Measurements from ENCODE around the gene RITA1.
A peak's percentile ranks its signal among the peaks of the same experiment; 100 is the strongest.
"Not testable (repeated sequence)": the region's sequence is repeated elsewhere in the genome, so short reads cannot be mapped to it uniquely, and the experiment has no call there.

RITA1 gene

GRCh38 chr12:113185180-113186032 lies at the start of gene RITA1, which contains the start of gene DDX54:
TSS of gene RITA1 (plus strand) at chr12:113185721. CDS start at chr12:113186747, 1,026 bp downstream.
TSS of gene DDX54 (minus strand) at chr12:113185478. CDS start at chr12:113185451, 27 bp downstream.
- DNase-seq (ENCODE audit: low spot score), result peak; percentile 83

- no peak for DNase-seq (ENCODE audit: low spot score)
Measured at GRCh38 chr12:113136128-113136989, 49.2 kb upstream of the RITA1 start.

- no peak for DNase-seq (ENCODE audit: low spot score)
Measured at GRCh38 chr12:113136990-113137511, 48.5 kb upstream of the RITA1 start.

- no peak for DNase-seq (ENCODE audit: low spot score)
Measured at GRCh38 chr12:113137861-113138783, 47.4 kb upstream of the RITA1 start.

- no peak for DNase-seq (ENCODE audit: low spot score)
Measured at GRCh38 chr12:113138826-113139225, 46.7 kb upstream of the RITA1 start.

GRCh38 chr12:113140706-113141105 lies 44.8 kb upstream of the RITA1 start:
- no peak for DNase-seq (ENCODE audit: low spot score)

GRCh38 chr12:113141716-113142115 lies 43.8 kb upstream of the RITA1 start:
- DNase-seq (ENCODE audit: low spot score), result not testable (repeated sequence)

- no peak for DNase-seq (ENCODE audit: low spot score)
Measured at GRCh38 chr12:113142173-113142885, 43.2 kb upstream of the RITA1 start.

- no peak for DNase-seq (ENCODE audit: low spot score)
Measured at GRCh38 chr12:113142886-113143332, 42.6 kb upstream of the RITA1 start.

- DNase-seq (ENCODE audit: low spot score), result no peak
Measured at GRCh38 chr12:113143959-113144358, 41.6 kb upstream of the RITA1 start.

- DNase-seq (ENCODE audit: low spot score), result no peak
Measured at GRCh38 chr12:113144806-113145205, 40.7 kb upstream of the RITA1 start.

GRCh38 chr12:113145720-113146551 lies 39.6 kb upstream of the RITA1 start:
- no peak for DNase-seq (ENCODE audit: low spot score)

- no peak for DNase-seq (ENCODE audit: low spot score)
Measured at GRCh38 chr12:113146999-113147398, 38.5 kb upstream of the RITA1 start.

GRCh38 chr12:113149361-113150150 lies 36.0 kb upstream of the RITA1 start, which contains the start of gene CFAP73:
TSS of gene CFAP73 (plus strand) at chr12:113149724. CDS start at chr12:113149858, 134 bp downstream.
- no peak for DNase-seq (ENCODE audit: low spot score)

- no peak for DNase-seq (ENCODE audit: low spot score)
Measured at GRCh38 chr12:113151655-113152054, 33.9 kb upstream of the RITA1 start.

- DNase-seq (ENCODE audit: low spot score), result no peak
Measured at GRCh38 chr12:113152196-113152834, 33.2 kb upstream of the RITA1 start.

GRCh38 chr12:113152835-113153814 lies 32.4 kb upstream of the RITA1 start:
- no peak for DNase-seq (ENCODE audit: low spot score)

Measured in hematopoietic multipotent progenitor cell treated with erythropoietin and hydrocortisone succinate and interleukin-3 and kit ligand, for 15 days (in vitro differentiated cells).